ENCODE results near the gene PRKD3.
"Not testable (repeated sequence)": the region's sequence is repeated elsewhere in the genome, so short reads cannot be mapped to it uniquely, and the experiment has no call there.

The PRKD3 gene

DNA sequence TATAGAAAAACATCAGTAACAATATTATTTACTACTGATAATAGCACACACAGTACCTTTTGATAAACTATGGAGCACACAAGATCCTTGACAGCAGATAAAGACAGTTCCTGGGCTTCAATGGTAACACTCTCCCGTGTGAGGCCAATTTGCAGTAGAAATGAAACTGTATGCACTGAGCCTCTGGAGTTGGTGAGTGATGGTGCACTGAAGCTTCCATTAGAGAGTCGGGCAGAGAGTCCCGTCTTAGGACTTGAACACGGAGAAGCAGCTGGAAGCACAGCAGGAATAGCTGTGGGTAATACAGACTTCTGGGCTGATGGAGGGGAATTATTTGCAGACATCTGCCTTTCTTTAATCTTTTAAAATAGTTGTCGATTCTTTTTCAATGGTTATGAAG lies 8.5 kb downstream of the PRKD3 start:
- no peak for DNase-seq (ENCODE audit: low spot score)

DNA sequence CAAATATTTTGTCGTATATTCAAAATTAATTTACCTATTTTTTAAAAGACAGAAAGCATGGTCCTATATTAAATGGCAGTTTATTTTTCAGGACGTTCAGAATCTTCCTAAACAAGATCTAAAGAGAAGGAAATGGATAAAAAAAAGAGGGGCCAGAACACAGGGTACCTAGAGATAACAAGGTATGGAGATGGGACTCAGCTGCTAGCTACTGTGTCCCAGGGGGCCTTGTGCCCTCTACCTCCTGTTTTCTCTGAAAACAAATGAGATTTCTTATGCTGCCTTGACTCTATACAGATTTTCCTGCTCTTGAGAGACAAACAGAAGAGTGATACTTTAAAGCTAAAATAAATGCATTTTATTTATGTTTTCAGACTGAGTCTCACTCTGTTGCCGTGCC lies 9.3 kb downstream of the PRKD3 start:
- no peak for DNase-seq (ENCODE audit: low spot score)

DNA sequence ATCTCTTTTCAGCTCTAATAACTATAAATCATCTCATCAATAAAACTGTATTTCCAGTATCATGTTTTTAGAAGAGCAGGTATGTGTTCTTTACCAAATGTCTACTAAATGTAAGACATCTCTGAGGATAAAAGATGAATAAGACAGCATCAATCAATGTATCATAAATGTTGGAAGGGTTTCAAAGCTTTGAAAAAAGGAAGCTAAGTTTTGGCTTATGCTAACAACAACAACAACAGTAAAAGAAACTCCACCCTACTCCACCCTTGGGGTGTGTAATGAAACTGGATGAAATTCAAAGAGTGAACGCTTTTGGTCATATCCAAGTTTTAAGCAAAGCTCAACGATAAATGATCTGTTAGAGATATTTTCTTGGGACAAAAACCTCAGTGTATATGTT lies 17.1 kb downstream of the PRKD3 start:
- DNase-seq (ENCODE audit: low spot score) = no peak

GRCh38 chr2:37306024-37306423 lies 18.6 kb downstream of the PRKD3 start:
- no peak for DNase-seq (ENCODE audit: low spot score)

DNA sequence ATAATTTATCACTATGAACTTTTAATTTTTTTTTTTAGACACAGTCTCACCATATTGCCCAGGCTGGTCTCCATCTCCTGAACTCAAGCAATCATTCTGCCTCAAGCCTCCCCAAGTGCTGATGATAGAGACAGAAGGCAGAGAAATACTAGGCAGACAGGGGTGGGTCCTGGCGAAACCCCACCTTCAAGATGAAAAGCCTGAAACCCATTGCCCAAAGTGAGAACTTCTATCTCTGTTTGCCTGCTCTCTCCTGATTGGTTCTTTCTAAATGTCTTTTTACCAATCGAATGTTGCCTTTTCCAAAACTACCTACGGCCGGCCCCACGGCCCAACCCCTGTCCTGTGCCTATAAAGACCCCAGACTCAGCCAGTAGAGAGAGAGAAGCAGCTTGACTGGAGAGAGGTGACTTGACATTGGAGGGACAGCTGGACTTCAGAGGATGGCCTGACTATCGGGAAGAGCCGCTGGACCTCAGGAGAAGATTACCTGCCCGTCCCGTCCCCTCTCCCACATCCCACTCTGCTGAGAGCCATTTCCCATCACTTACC lies 21.9 kb downstream of the PRKD3 start:
- DNase-seq (ENCODE audit: low spot score) = no peak

DNA sequence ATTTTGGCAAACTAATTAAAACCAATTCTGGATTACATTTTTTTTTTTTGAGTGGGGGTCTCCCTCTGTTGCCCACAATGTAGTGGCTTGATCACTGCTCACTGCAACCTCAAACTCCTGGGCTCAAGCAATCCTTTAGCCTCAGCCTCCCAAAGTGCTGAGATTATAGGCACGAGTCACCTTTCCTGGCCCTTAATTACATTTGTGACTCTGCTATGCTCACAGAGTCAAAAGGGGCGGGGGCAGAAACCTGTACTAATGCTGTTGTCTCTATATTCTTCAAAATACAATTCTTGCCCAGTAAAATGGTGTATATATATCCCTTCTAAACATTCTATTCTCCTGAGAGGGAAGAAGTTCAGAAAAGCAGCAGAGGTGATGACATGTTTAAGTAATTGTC lies 23.2 kb downstream of the PRKD3 start:
- no peak for DNase-seq (ENCODE audit: low spot score)

DNA sequence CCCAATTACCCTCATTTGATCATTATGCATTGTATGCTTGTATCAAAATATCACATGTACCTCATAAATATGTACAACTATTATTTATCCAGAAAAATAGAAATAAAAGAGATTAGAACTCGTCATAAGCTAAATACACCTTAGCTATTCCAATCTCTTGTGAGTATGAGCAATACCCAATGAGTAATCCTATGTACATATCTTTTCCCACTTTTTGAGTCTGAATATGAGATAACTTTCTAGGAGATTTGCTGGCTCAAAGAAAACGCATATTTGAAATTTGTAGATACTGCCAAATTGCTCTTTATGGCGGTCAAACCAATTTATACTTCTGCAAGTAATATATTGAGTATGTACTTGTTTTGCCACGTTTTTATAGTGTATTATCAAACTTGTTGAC lies 24.1 kb downstream of the PRKD3 start:
- DNase-seq (ENCODE audit: low spot score) = no peak

- no peak for DNase-seq (ENCODE audit: low spot score)
These were observed 24.5 kb downstream of the PRKD3 start for GRCh38 chr2:37300146-37300545.

DNA sequence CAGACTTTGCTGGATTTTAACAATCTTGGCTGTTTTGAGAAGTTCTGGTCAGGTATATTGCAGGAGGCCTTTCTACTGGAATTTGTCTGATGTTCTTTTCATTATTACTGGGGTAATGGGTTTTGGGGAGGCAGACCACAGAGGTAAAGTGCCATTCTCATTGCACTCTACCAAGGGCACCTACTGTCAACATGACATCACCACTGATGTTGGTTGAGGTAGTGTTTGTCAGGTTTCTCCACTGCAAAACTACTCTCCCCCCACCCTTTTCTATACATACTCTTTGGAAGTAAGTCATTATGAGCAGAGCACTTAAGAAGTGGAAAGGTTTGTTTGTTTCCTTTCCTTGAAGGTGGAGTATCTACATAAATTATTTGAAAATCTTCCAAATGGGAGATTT lies 27.0 kb downstream of the PRKD3 start:
- no peak for DNase-seq (ENCODE audit: low spot score)

GRCh38 chr2:37295469-37296073 lies 29.1 kb downstream of the PRKD3 start:
- no peak for DNase-seq (ENCODE audit: low spot score)

GRCh38 chr2:37294858-37295257 lies 29.8 kb downstream of the PRKD3 start:
- not testable (repeated sequence) for DNase-seq (ENCODE audit: low spot score)

DNA sequence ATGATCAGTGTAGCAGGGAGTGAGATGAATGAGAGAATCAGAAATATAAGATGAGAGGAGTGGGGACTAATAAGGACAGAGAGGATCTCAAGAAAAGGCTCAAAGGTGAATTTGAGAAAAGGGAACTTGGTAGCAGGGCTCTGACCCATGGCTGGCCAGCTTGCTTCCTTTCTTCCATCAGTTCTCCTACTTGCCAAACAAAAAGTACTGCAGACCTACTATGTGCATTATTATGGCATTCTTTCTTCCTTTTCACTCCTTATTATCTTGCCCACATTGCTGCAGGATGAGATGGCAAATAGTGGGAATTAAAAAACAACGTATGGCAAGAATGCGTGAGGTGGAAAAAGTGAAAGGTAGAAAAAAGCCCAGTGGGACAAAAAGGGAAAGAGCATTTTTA lies 33.0 kb downstream of the PRKD3 start:
- no peak for DNase-seq (ENCODE audit: low spot score)

GRCh38 chr2:37287966-37288365 lies 36.7 kb downstream of the PRKD3 start:
- DNase-seq (ENCODE audit: low spot score) = peak; percentile 35

DNA sequence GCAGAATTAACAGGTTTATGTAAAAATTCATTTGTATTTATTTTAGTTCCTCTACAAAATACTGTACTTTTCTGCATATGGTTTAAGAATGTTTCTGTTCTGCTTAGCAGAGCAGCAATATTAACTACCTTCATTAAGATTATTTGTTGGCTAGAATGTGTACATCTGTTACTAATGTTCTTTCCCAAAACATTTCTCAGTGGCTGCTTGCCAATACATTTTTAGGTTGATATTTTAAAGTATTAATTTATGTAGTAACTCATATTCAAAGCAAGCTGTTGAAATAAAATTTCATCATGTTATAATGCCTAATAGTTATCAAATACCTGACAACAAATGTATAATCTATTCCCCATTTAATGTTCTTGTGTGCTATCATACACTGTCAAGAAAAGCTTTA lies 40.3 kb downstream of the PRKD3 start:
- no peak for DNase-seq (ENCODE audit: low spot score)

GRCh38 chr2:37283207-37283606 lies 41.4 kb downstream of the PRKD3 start:
- DNase-seq (ENCODE audit: low spot score) = no peak

DNA sequence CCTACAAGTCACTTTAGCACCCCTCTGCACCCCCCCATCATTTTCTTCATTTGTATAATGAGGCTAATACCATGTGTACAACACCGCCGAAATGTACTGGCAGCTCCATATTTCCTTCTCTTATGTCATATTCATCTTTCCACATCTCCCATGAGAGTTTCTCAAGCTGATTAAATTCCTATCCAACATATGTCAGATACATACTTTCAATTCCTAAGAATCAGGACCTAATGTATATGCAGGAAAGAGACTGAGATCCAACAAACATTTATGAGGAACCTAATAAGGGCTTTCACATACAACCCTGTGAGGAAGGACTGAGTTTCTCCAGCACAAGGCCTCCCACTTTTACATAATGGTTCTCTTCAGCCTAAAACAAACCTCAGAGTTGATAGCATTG lies 41.9 kb downstream of the PRKD3 start:
- no peak for DNase-seq (ENCODE audit: low spot score)

DNA sequence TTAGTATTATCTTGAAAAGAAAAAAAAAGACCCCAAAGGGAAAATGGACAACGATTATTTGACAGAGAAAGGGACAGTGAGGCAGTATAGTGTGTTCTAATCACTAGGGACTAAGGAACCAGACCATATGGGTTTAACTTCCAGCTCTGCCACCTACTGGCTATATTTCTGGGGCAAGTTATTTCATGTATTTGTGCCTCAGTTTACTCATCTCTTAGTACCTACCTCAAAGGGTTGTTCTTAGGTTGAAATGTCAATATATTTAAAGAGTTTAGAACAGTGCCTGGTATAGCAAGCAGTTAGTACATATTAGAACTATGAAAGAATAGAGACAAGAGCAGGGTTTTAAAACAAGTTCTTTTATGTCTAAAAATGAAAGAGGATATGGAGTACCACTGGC lies 42.7 kb downstream of the PRKD3 start:
- no peak for DNase-seq (ENCODE audit: low spot score)

DNA sequence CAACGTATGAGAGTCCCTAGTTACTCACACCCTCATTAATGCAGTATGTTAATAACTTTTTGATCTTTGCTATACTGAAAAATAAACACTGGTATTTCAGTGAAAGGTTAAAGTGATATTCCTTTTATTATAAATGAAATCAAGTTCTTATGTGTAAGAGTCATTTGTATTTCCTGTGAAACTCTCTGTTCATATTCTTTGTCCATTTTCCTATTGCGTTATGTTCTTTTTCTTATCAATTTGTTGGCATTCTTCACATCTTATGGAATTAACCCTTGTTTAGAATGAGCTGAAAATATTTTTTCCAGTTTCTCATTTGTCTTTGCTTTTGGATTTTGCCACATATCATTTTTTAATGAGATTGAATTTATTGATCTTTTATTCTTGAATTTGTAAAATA lies 48.3 kb downstream of the PRKD3 start:
- DNase-seq (ENCODE audit: low spot score) = no peak

Measured in NAMALWA (cell line).